HK-2 (cell line): ENCODE measurements around the gene NRXN3.

Experiments
- DNase-seq: peaks from one replicate; pipeline ENCODE4 v3.0.0-alpha.2; 2018; ENCODE audit not compliant: unreplicated experiment

NRXN3 gene

DNA sequence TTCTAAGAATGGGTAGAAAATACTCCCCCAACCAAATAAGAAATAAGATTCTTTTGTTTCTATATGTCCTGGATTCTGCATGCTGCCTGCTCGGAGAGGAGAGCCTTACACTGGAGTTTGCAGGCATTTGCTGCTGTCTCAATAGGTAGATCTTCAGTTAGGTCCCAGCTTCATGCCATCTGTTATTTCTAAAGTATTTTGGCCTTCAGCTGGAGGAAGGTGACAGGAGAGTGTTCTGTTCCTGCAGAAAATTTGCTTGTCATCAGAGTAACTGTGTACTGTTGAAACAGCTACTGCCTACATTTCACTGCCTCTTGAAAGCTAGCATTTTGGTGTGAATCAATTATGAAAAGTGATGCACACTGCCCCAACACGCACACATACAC, 966.9 kb downstream of the NRXN3 start:
- no peak for DNase-seq

DNA sequence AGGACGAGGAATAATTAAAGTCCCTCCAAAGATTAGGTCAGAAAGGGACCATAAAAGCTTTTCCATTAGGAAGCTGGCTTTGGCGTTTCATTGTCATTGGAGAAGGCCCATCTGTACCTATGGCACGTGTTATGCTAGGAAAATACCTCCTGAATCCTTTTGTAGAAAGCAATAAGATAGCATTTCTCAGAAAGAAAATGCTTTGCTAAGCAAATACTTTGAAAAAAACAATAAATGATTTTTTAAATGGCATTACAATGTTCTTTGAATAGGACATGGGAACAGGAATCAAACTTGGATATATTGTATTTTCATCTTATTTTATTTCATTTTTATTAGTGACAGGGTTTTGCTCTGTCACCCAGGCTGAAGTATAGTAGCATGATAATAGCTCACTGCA, 967.7 kb downstream of the NRXN3 start:
- no peak for DNase-seq

GRCh38 chr14:79144896-79145295, 974.7 kb downstream of the NRXN3 start:
- no peak for DNase-seq

GRCh38 chr14:79150226-79150625, 980.1 kb downstream of the NRXN3 start:
- DNase-seq: no peak

DNA sequence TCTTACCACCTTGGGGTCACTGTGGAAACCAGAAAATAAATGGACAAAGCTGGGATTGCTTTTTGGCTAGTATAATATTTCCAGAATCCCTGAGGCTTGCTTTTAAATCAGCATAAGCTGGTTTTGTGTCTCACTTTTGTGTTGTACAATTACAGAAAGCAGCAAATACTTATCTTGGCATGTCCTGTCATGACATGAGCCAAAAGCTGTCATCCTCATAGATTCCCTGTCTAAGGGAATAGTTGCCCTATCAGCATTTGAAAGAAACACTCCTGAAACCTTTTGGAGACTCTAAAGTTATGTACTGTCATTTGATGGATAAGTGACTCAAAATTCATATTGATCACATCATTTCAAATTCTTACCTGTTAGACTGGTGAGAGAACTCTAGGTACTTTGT, 987.2 kb downstream of the NRXN3 start:
- no peak for DNase-seq

- DNase-seq: no peak
Measured at GRCh38 chr14:79161571-79161970, 991.4 kb downstream of the NRXN3 start.

- DNase-seq: no peak
Measured at GRCh38 chr14:79162833-79163232, 992.7 kb downstream of the NRXN3 start.

DNA sequence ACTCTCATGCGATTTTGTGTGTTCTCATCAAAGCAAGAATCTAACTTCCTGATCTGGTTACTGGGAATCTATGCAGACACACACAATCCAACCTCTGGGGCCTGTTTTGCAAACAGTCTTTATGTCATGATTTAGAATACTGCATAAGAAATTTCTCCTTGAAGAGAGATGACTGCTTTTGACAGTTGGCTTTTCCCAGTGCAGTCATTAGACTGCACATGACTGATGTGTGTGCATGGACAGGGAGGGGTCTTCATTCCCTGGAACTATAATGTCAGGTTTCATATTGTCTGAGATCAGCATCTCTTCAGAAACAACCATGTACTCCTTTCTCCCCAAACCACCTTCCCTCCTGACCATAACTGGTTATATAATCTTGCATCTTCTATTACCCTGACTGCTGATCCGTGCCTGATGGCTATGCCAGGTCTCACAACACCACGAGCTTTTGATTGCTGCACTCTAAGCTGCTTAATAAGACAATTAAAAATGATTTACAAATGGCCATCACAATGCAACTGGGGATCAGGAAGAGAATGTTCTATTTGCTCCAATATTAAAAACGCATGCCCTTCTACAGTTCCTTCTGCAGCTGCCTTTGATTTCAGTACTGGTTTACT, 995.4 kb downstream of the NRXN3 start:
- no peak for DNase-seq

- no peak for DNase-seq
Measured at GRCh38 chr14:79166171-79166570, 996.0 kb downstream of the NRXN3 start.

DNA sequence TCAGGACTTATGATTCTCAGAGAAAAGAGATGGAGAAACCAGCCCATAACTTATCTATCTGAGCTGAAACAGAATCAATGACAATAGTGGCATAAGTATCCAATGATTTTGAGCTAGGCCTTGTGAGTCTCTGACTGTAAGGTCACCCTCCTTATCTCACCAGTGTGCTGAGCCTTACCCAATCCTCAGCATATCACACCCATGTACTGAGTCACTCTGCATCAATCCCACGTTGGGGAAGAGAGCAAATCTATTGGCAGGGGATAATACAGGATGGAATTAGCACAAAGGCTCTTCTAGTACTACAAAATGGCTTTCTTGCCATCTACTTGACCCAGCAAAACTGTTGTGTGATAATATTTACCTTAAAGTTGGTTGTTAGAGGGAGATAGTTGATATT, 997.8 kb downstream of the NRXN3 start:
- no peak for DNase-seq

DNA sequence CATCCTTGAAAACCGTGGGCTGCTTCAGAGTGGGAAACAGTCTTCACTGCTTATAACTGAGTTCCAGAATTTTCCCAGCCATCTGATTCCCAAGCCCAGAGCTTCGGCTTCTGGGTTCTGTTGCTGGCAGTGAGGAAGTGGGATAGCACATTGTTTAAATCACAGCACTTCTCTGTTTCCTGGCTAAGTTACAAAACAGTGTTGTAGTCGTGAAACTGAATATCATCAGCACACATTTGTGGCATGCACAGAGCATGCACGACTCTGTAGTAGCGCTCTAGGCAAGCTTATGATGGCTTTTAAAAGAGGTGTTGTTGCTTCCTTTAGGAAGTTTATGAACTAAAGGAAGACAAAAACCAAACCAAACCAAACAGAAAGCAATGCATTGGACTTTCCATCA, 1005.5 kb downstream of the NRXN3 start:
- no peak for DNase-seq

GRCh38 chr14:79177106-79177505, 1006.9 kb downstream of the NRXN3 start:
- DNase-seq: no peak

DNA sequence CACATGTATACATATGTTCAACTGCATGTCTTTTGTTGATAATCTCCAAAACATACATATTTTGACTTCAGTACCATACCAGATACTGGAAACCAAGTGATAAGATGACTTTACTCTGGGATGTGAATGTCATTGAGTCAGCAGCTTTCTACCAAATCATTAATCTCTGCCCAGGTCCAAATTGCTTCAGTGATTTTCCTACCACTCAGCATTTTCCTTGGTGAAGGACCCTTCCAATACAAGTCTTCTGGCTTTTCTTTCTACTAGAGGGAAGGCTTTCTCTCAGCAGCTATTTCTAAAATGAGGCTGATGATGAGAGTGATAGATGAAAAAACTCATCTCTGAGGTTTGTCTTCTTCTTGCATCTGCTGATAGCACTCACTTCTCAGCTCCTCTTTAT, 1008.5 kb downstream of the NRXN3 start:
- no peak for DNase-seq

GRCh38 chr14:79179985-79180384, 1009.8 kb downstream of the NRXN3 start:
- DNase-seq: no peak

GRCh38 chr14:79180656-79181055, 1010.5 kb downstream of the NRXN3 start:
- DNase-seq: no peak

- no peak for DNase-seq
Measured at GRCh38 chr14:79186523-79186922, 1016.4 kb downstream of the NRXN3 start.

DNA sequence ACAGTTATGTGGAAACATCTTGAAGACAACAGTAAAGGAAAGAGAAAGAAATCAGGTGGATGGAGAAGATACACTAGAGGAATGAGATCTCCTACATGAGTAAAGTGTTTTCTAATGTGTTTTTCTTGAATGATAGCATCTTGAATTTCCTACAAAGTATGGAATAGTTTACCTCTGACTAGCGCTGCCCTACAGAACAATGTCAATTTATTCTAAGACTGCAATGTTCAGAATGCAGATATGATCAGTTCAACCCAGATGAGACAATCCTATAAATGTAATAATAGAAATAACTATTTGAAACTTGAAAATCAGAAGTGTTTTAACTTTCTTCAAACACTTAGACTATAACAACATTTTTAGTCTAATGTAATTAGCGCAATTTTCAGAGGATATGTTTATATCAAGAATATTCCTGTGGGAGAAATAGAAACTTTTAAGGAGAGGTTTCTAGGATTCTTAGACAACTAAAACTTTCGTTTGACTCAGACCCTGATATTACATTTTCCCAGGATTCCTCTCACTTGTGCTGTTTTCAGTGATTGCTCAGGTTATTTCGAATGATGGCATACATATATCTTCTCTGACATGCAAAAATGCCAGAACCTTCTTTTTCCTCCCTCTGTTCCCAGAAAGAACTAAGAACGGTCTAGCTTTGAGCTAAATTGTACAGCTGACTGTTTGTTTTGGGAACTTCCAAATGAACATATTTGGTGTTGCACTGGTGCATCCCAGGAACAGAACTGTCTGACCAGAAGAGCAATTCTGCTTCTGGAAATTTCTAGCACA, 1023.7 kb downstream of the NRXN3 start:
- DNase-seq: no peak

DNA sequence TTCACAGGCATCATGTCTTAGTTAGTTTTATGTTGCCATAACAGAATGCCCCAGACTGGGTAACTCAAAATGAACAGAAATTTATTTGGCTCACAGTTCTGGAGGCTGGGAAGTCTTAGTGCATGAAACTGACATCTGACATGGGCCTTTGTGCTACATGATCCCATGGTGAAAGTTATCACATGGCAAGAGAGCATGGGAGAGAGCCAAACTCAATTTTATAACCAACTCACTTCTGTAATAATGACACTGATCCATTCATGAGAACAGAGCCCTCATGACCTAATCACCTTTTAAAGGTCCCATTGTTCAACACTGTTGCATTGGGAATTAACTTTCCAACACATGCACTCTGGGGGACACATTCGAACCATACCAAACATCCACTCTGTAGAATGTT, 1026.0 kb downstream of the NRXN3 start:
- no peak for DNase-seq

GRCh38 chr14:79197516-79197915, 1027.3 kb downstream of the NRXN3 start:
- no peak for DNase-seq

GRCh38 chr14:79199217-79199616, 1029.0 kb downstream of the NRXN3 start:
- no peak for DNase-seq

DNA sequence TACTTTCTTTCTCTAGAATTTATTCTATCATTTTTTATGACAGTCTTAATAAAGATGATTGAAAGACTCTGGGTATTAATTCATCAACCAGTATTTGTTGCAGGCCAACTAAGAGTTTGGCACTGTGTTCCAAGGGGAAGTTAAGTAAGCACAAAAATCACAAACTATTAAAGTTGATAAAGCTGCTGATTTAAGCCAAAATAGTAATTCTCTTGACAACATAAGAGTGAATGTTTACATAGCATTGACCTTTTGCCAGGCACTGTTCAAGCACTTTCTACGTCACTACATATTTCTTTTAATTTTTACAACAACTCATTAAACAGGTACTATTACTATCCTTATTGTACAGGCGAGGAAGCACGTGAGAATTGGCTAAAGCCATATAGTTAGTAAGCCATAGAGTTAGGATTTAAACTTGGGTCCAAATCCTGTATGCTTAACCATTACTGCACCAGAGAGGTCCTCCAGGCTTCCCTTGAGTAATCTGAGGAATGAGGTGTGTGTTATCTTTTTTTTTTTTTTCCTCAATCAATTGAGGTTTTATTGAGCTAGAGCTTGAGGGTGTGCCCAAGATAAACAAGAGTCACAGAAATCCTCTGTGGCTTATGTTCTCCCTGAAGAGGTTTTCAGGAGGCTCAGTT, 1031.5 kb downstream of the NRXN3 start:
- no peak for DNase-seq

DNA sequence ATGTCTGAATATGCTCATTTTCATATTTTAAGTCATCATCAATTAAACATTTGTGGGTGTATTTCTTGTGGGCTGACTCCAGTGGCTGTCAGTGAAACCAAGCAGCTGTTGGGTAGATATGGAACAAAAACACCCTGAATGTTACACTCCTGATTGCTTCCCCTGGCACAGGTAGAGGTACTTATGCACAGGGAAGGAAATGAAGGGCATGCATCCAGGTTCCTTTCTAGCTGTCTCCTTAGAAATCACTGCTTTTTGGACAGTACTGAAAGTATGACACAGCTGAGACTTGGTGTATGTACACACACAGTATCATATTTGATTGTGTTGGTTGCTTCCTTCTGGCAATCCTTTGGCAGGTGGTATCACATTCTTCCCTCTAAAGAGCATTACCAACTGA, 1034.4 kb downstream of the NRXN3 start:
- no peak for DNase-seq

DNA sequence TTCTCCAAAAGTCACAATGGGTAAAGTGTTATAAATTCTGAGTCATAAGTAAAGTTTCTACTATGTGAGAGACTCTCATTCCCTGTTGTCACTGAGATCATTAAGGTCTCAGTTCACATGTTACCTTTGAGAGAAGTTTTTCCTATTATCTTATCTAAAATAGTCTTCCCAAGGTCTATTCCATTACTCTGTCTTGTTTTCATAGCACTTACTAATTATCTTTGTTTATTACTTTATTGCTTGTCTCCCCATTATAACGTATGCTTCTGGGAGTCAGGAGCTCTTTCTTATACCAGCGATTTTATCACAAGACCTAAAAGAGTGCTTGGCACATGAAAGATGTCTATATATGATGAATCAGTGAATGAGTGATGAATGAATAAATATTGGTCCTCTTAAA, 1039.2 kb downstream of the NRXN3 start:
- no peak for DNase-seq
